ENCODE data around the gene GOLGA6L2. TPM values are rescaled to one million over a fixed set of nuclear protein-coding genes. Genes with fewer than 3 reads are reported as not detected.

GOLGA6L2 gene
- total and polyA plus RNA-seq, 2 of the 8 experiments (the other 6 are each of a cell fraction or from before 2014, with no cell fraction given) = not detected

- H2BK20ac ChIP-seq (ENCODE audit: low read length) = no peak overlapping the region
- H3K36me3 ChIP-seq (ENCODE audit: control insufficient read depth in 2 of 4, insufficient read depth in 4 of 4, low read length in 3 of 4) = no peaks in the 10 kb centered on the region
- no peak overlapping the region for H4K8ac ChIP-seq (ENCODE audit: extremely low read depth, insufficient read depth, low read length)
- H3K79me2 ChIP-seq (ENCODE audit: control insufficient read depth in 1 of 2, insufficient read depth in 2 of 2, low read length in 2 of 2) = no peaks in the 10 kb centered on the region
- no peaks in the 10 kb centered on the region for H3K4me1 ChIP-seq (replicated peaks in 1 of 4; ENCODE audit: control insufficient read depth in 3 of 4, insufficient read depth in 4 of 4, low read length in 3 of 4)
- FAIRE-seq (no peak), DNase-seq (ENCODE audit: low read depth in 1 of 2, low spot score in 2 of 2) (no peak)
- H2BK12ac ChIP-seq (ENCODE audit: low read depth, low read length) = no peak overlapping the region
- no peaks in the 10 kb centered on the region for H3K79me1 ChIP-seq (ENCODE audit: low read depth, low read length)
- H2AFZ ChIP-seq (ENCODE audit: low read length) = no peak overlapping the region
- no peak overlapping the region for H4K91ac ChIP-seq (replicated peaks; ENCODE audit: insufficient read length, low read length)
- H3K18ac ChIP-seq (ENCODE audit: extremely low read depth, low read length) = no peak overlapping the region
- no peaks in the 10 kb centered on the region for H3K27me3 ChIP-seq (replicated peaks in 1 of 4; ENCODE audit: control insufficient read depth in 3 of 4, extremely low read depth in 1 of 4, insufficient read depth in 3 of 4, low read length in 3 of 4)
- H3K23ac ChIP-seq (ENCODE audit: insufficient read length) = no peak overlapping the region
- no peak overlapping the region for H2BK5ac ChIP-seq (ENCODE audit: low read depth, low read length)
- 94% methylated on average over 10 of the region's 11 CpGs; no CpG with 5 or more reads in 1 of the 2 experiments for WGBS, 2 experiments (ENCODE audit: extremely low coverage in 1 of 2, insufficient coverage in 1 of 2, insufficient read length in 1 of 2, insufficient replicate concordance in 2 of 2, low coverage in 1 of 2, low lambda C conversion rate in 2 of 2, missing lambda C conversion rate in 1 of 2)
- H4K20me1 ChIP-seq (replicated peaks in 1 of 2; ENCODE audit: control insufficient read depth in 1 of 2, insufficient read depth in 2 of 2, low read length in 2 of 2) = no peaks in the 10 kb centered on the region
- H3K23me2 ChIP-seq (ENCODE audit: low read depth, low read length) = no peaks in the 10 kb centered on the region
- H3K9ac ChIP-seq (replicated peaks in 1 of 4; ENCODE audit: extremely low read depth in 1 of 4, low read depth in 3 of 4, low read length in 3 of 4) = no peak overlapping the region
- TF ChIP-seq GTF2F1 (IDR thresholded peaks at IDR 0.05; ENCODE audit: borderline replicate concordance, low read depth, low read length) (no peak), RXRA (IDR thresholded peaks at IDR 0.05; ENCODE audit: insufficient read depth, low read depth, low read length) (no peak), BRCA1 (IDR thresholded peaks at IDR 0.05; ENCODE audit: low read depth, low read length) (no peak), EGR1 (IDR thresholded peaks at IDR 0.05; ENCODE audit: borderline replicate concordance, low read depth, low read length) (no peak), CBX8 (IDR thresholded peaks at IDR 0.05; ENCODE audit: borderline replicate concordance, low read depth, low read length) (no peak), SIN3A (conservative IDR thresholded peaks at IDR 0.05 in 1 of 2, IDR thresholded peaks at IDR 0.05 in 1 of 2; ENCODE audit: low read depth in 1 of 2, low read length in 2 of 2) (no peak), CBX5 (IDR thresholded peaks at IDR 0.05; ENCODE audit: low read depth, low read length) (no peak), SP1 (IDR thresholded peaks at IDR 0.05; ENCODE audit: low read depth, low read length) (no peak)
- no peak overlapping the region for H3K56ac ChIP-seq (replicated peaks; ENCODE audit: insufficient read length, low read depth, low read length)
- POLR2A ChIA-PET (ENCODE audit: partially characterized antibody) = no interaction called here
- no peak overlapping the region for H3K27ac ChIP-seq (ENCODE audit: low read depth, low read length)
- CTCF ChIA-PET (ENCODE audit: partially characterized antibody) = no interaction called here
- peaks cover 19 to 45% of the 10 kb centered on the region in 2 experiments; a peak in 3 of 4 replicates for H3K9me3 ChIP-seq (ENCODE audit: insufficient read depth in 2 of 2, low read depth in 1 of 2, low read length in 1 of 2)
- H2BK15ac ChIP-seq (ENCODE audit: low read length) = no peak overlapping the region
- H4K5ac ChIP-seq (ENCODE audit: insufficient read length, low read depth, low read length) = no peak overlapping the region
- H2BK120ac ChIP-seq (replicated peaks; ENCODE audit: low read depth, low read length) = no peak overlapping the region
- no peak overlapping the region for H3K4ac ChIP-seq (replicated peaks; ENCODE audit: insufficient read length, low read depth, low read length)
- H3K4me2 ChIP-seq (ENCODE audit: insufficient read depth in 1 of 2, low read depth in 2 of 2, low read length in 2 of 2) = no peak overlapping the region
- H2AK5ac ChIP-seq (ENCODE audit: low read depth, low read length) = no peak overlapping the region
- no peak overlapping the region for H3K4me3 ChIP-seq (ENCODE audit: extremely low read depth in 1 of 4, insufficient read depth in 2 of 4, low read depth in 3 of 4, low read length in 4 of 4)
- H3K14ac ChIP-seq (ENCODE audit: insufficient read length) = no peak overlapping the region
Observed at GRCh38 chr15:23444269-23444668, 2.8 kb downstream of the GOLGA6L2 start.

All from H1 (cell line).